ENCODE results near the gene BICRAL.
A peak's percentile ranks its signal among the peaks of the same experiment; 100 is the strongest.
"Not testable (repeated sequence)": the region's sequence is repeated elsewhere in the genome, so short reads cannot be mapped to it uniquely, and the experiment has no call there.

Gene BICRAL

GRCh38 chr6:42781796-42782688, at the start of gene BICRAL:
TSS of gene BICRAL (plus strand) at chr6:42782052. CDS start at chr6:42822023, 39,971 bp downstream.
- DNase-seq: peak; percentile 84 to 87
- TF ChIP-seq GATA1 (IDR thresholded peaks at IDR 0.05; ENCODE audit: low read depth, low read length) (no peak), POLR2A (IDR thresholded peaks at IDR 0.05; ENCODE audit: low read length) (no peak)

- DNase-seq: not testable (repeated sequence)
These were observed 47.9 kb upstream of the BICRAL start for GRCh38 chr6:42733867-42734481.

GRCh38 chr6:42735976-42736375, 45.9 kb upstream of the BICRAL start:
- DNase-seq: no peak
- no peak for TF ChIP-seq POLR2A (IDR thresholded peaks at IDR 0.05; ENCODE audit: low read length)
- no peak for TF ChIP-seq GATA1 (IDR thresholded peaks at IDR 0.05; ENCODE audit: low read depth, low read length)

- no peak for DNase-seq
- TF ChIP-seq GATA1 (IDR thresholded peaks at IDR 0.05; ENCODE audit: low read depth, low read length) (no peak), POLR2A (IDR thresholded peaks at IDR 0.05; ENCODE audit: low read length) (no peak)
These were observed 41.1 kb upstream of the BICRAL start for GRCh38 chr6:42740725-42741124.

GRCh38 chr6:42742116-42742894, 39.5 kb upstream of the BICRAL start:
- DNase-seq: no peak
- no peak for TF ChIP-seq GATA1 (IDR thresholded peaks at IDR 0.05; ENCODE audit: low read depth, low read length)
- no peak for TF ChIP-seq POLR2A (IDR thresholded peaks at IDR 0.05; ENCODE audit: low read length)

- TF ChIP-seq POLR2A (IDR thresholded peaks at IDR 0.05; ENCODE audit: low read length) (no peak), GATA1 (IDR thresholded peaks at IDR 0.05; ENCODE audit: low read depth, low read length) (no peak)
- DNase-seq: no peak
These were observed 37.4 kb upstream of the BICRAL start for GRCh38 chr6:42744351-42744893.

- TF ChIP-seq POLR2A (IDR thresholded peaks at IDR 0.05; ENCODE audit: low read length) (no peak), GATA1 (IDR thresholded peaks at IDR 0.05; ENCODE audit: low read depth, low read length) (no peak)
- DNase-seq: peak; percentile 70 to 75
These were observed 36.7 kb upstream of the BICRAL start for GRCh38 chr6:42745083-42745639.

- TF ChIP-seq POLR2A (IDR thresholded peaks at IDR 0.05; ENCODE audit: low read length): peak; percentile 97
- no peak for TF ChIP-seq GATA1 (IDR thresholded peaks at IDR 0.05; ENCODE audit: low read depth, low read length)
These were observed 36.0 kb upstream of the BICRAL start, which contains the start of gene TBCC for GRCh38 chr6:42745640-42746462. TSS of gene TBCC (minus strand) at chr6:42746103. CDS start at chr6:42746073, 30 bp downstream.

GRCh38 chr6:42746463-42747391, 35.1 kb upstream of the BICRAL start:
- TF ChIP-seq GATA1 (IDR thresholded peaks at IDR 0.05; ENCODE audit: low read depth, low read length) (no peak), POLR2A (IDR thresholded peaks at IDR 0.05; ENCODE audit: low read length) (peak; percentile 61)
- DNase-seq: peak; percentile 81 to 89

More at GRCh38 chr6:42745640-42746462, 36.0 kb upstream of the BICRAL start, which contains the start of gene TBCC:
- peak; percentile 98 for DNase-seq

GRCh38 chr6:42748203-42748898, 33.5 kb upstream of the BICRAL start:
- no peak for TF ChIP-seq GATA1 (IDR thresholded peaks at IDR 0.05; ENCODE audit: low read depth, low read length)
- no peak for TF ChIP-seq POLR2A (IDR thresholded peaks at IDR 0.05; ENCODE audit: low read length)
- DNase-seq: peak; percentile 30 to 34

- DNase-seq: no peak
- TF ChIP-seq GATA1 (IDR thresholded peaks at IDR 0.05; ENCODE audit: low read depth, low read length): no peak
- no peak for TF ChIP-seq POLR2A (IDR thresholded peaks at IDR 0.05; ENCODE audit: low read length)
These were observed 30.8 kb upstream of the BICRAL start for GRCh38 chr6:42751055-42751454.

All from erythroblast (primary cell).